ENCODE results near the gene TSR1. TPM values are rescaled to one million over a fixed set of nuclear protein-coding genes. Genes with fewer than 3 reads are reported as not detected.
"Not testable (repeated sequence)": the region's sequence is repeated elsewhere in the genome, so short reads cannot be mapped to it uniquely, and the experiment has no call there.

The TSR1 gene
- total and polyA plus RNA-seq, 9 of the 15 experiments (the other 6 are each of a cell fraction or from before 2014, with no cell fraction given), result 16.4 to 87.5 (median 55.2) TPM

- no peak for TF ChIP-seq CHD1 (IDR thresholded peaks at IDR 0.05; ENCODE audit: low read length)
These were observed 18.5 kb downstream of the TSR1 start (continued) for GRCh38 chr17:2317796-2318195.

- H2AFZ ChIP-seq (ENCODE audit: low read depth, low read length); H3K27ac ChIP-seq (ENCODE audit: extremely low read depth, low read depth, low read length); H3K27me3 ChIP-seq (ENCODE audit: control insufficient read depth in 2 of 2, insufficient read depth in 2 of 2, low read length in 2 of 2); BruUV-seq (replicated peaks); intact Hi-C loops (cut with micrococcal nuclease); CTCF ChIA-PET (ENCODE audit: low intra/inter-chr PET ratio); H3K9me1 ChIP-seq (ENCODE audit: control insufficient read depth, insufficient read depth, low read length); H4K20me1 ChIP-seq (replicated peaks; ENCODE audit: control insufficient read depth, insufficient read depth, low read length); DNase-seq (ENCODE audit: extremely low read depth in 1 of 4, low spot score in 3 of 4); FAIRE-seq; in situ Hi-C loops (cut with MboI); H3K79me2 ChIP-seq (ENCODE audit: control insufficient read depth, insufficient read depth, low read length); H3K36me3 ChIP-seq (ENCODE audit: control insufficient read depth, insufficient read depth, low read length); H3K4me2 ChIP-seq (ENCODE audit: insufficient read depth, low read length); H3K4me3 ChIP-seq; H3K4me1 ChIP-seq (replicated peaks in 1 of 2; ENCODE audit: control insufficient read depth in 2 of 2, insufficient read depth in 2 of 2, low read length in 2 of 2); H3K9me3 ChIP-seq (replicated peaks; ENCODE audit: control insufficient read depth, insufficient read depth, low read depth, low read length); TF ChIP-seq JUND (tag; IDR thresholded peaks at IDR 0.05; ENCODE audit: borderline replicate concordance, low read depth, low read length); ATF3 (CRISPR knock-in tag; conservative IDR thresholded peaks at IDR 0.05): not testable (repeated sequence)
- peak; percentile 45; the same call in 1 of the 2 replicates for TF ChIP-seq JUND (IDR thresholded peaks at IDR 0.05; ENCODE audit: borderline replicate concordance, low read depth, low read length)
- TF ChIP-seq ATF3 (IDR thresholded peaks at IDR 0.05), result peak; percentile 61; the same call in 1 of the 2 replicates
- TF ChIP-seq FOSL1 (tag; conservative IDR thresholded peaks at IDR 0.05), result peak; percentile 62; the same call in 1 of the 2 replicates
- TF ChIP-seq L3MBTL2 (IDR thresholded peaks at IDR 0.05), result 0 out of 2 replicates have a peak, but pooled peaks have one; percentile 3
- POLR2A ChIA-PET, result interaction anchor here (2.0 to 2.2 kb wide), 2 partner anchors 10 to 18 kb away, joined by 6 read pairs; no protein-coding TSS in a partner anchor
- 31% methylated on average over 2 of the region's 7 CpGs for WGBS (ENCODE audit: insufficient coverage, low coverage, missing lambda C conversion rate)
- peak overlapping the region in 1 of 2 experiments; percentile 68; a peak in 3 of 4 replicates for H3K9ac ChIP-seq (ENCODE audit: insufficient read depth in 1 of 2, low read depth in 2 of 2, low read length in 2 of 2)
- peak; percentile 34 for ATAC-seq
These were observed 19.4 kb downstream of the TSR1 start for GRCh38 chr17:2316916-2317205.
